Epithelial cell of esophagus (primary cell): ENCODE measurements around the gene TENM4.

Experiments
- DNase-seq: peaks from one replicate; pipeline ENCODE4 v3.0.0; 2010; ENCODE audit warnings: low read depth
- H3K4me3 ChIP-seq: 2 replicates; pipeline ENCODE4 v1.5.1; 2011; ENCODE audit warnings: mild to moderate bottlenecking, low read length, control low read depth
- TF ChIP-seq, protein P1 (sequence below): IDR thresholded peaks from 2 replicates; pipeline ENCODE4 v1.5.1; 2011; ENCODE audit warnings: low read depth, mild to moderate bottlenecking, low read length, control low read depth, inconsistent platforms; ENCODE audit not compliant: insufficient read depth; ENCODE audit errors: missing control alignments

Gene TENM4

GRCh38 chr11:79481795-79482194 is 41.0 kb upstream of the TENM4 start:
- DNase-seq: no peak
- H3K4me3 ChIP-seq: no peak overlapping the region
- TF ChIP-seq, protein P1, sequence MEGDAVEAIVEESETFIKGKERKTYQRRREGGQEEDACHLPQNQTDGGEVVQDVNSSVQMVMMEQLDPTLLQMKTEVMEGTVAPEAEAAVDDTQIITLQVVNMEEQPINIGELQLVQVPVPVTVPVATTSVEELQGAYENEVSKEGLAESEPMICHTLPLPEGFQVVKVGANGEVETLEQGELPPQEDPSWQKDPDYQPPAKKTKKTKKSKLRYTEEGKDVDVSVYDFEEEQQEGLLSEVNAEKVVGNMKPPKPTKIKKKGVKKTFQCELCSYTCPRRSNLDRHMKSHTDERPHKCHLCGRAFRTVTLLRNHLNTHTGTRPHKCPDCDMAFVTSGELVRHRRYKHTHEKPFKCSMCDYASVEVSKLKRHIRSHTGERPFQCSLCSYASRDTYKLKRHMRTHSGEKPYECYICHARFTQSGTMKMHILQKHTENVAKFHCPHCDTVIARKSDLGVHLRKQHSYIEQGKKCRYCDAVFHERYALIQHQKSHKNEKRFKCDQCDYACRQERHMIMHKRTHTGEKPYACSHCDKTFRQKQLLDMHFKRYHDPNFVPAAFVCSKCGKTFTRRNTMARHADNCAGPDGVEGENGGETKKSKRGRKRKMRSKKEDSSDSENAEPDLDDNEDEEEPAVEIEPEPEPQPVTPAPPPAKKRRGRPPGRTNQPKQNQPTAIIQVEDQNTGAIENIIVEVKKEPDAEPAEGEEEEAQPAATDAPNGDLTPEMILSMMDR: no peak

- TF ChIP-seq, protein P1: no peak
- no peak overlapping the region for H3K4me3 ChIP-seq
Observed at GRCh38 chr11:79480864-79481263, 40.0 kb upstream of the TENM4 start.

DNA sequence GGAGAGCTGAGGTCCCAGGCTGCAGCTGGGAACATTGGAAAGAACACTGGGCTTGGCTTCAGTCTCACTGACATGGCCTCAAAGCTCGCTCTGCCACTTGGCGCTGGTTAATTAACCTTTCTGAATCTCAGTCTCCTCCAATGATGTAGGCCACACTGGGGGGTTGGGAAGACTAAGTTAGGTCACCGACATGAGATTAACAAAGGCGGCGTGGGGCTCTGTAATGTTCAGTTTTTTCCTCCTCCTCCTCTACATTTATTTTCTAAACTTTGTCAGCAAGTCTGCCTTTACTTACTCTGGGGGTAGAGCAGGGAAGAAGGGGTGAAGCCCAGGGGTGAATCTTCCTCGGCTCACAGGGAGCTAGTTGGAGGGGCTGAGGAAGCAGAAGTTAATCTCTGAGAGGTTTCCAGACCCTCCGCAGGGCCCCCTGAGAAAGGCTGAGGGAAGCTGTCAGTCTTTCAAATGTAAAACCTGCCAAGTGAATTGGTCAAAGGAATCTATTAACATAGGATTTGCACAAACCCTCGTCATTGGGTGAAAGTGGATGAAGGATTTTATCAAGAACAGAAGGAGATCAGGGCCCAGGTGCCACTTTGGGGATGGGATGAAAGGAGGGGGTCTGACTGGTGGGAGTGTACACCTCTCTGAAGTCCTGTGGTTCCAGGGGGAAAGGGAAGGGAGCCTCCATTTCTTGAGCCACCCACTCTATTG is 32.1 kb upstream of the TENM4 start:
- TF ChIP-seq, protein P1: no peak
- no peak overlapping the region for H3K4me3 ChIP-seq
- DNase-seq: no peak

More at GRCh38 chr11:79480864-79481263, 40.0 kb upstream of the TENM4 start:
- no peak for DNase-seq

- H3K4me3 ChIP-seq: no peak overlapping the region
- DNase-seq: peak; percentile 31
- TF ChIP-seq, protein P1: no peak
Observed at GRCh38 chr11:79471071-79471844, 30.4 kb upstream of the TENM4 start.

DNA sequence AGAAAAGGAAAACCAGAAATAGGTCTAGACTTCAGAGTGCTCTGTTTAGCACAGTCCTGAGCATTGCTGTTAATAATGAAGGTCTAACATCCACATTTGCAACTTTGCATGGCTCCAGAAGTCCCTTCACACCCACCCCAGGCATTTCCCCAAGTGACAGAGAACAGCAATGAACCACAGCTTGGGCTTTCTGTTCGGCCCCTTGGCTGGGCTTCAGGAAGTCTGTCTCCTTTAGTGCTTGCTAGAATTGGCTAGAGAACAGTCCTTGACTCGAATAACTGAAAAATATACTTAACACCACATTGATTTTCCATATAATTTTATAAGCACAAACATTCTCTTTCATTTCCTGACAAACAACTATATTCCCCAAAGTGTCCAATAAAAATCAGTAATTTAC is 29.3 kb upstream of the TENM4 start:
- DNase-seq: no peak
- no peak overlapping the region for H3K4me3 ChIP-seq
- TF ChIP-seq, protein P1: no peak

DNA sequence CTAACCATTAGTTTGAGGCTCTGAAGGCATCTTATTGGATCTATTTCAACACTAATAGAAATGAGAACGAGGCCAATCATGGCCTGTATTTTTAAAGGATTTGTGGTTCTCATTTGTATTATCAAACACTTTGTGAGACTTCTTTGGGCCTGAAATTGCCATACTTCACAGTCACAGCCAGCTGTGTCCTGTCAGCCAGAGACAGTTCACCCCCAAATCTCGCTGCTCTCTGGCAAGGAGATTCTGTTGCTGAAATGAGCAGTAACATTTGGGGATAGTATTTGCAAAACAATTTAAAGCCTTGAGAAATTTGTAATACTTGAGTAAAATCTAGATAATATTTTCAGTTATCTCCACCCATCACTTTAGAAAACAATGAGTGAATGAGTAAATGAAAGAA is 26.9 kb upstream of the TENM4 start:
- TF ChIP-seq, protein P1: no peak
- no peak for DNase-seq
- no peak overlapping the region for H3K4me3 ChIP-seq
